ENCODE data around the gene VLDLR.

- TF ChIP-seq CTCF (IDR thresholded peaks at IDR 0.05): no peak
- TF ChIP-seq POLR2A (IDR thresholded peaks at IDR 0.05): no peak
These were observed 78.8 kb downstream of the VLDLR start for GRCh38 chr9:2700398-2700797.

All from lower leg skin (tissue), 3 donors.